ENCODE measurements around the gene MGAT4A. TPM values are rescaled to one million over a fixed set of nuclear protein-coding genes. Genes with fewer than 3 reads are reported as not detected.

MGAT4A gene
- polyA plus RNA-seq, 4 donors = 28.9 to 50.4 (median 37.1) TPM

DNA sequence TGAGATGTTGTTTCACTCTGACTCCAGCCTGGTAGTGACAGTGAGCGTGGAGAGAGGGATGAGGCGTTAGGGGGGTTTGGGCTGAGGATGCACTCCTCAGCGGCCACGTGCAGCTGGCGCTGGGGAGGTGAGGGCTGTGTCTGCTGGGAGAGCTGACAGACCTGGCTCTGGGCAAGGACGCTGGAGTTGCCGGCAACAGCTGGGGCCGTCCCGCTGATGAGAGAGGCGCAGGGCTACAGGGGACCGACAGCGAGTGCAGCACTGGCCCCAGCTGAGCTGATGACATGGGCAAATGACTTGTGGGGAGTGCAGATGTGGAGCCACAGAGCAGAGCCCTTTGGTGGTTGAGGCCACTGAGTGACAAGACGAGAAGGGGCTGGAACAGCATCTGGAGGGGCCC lies 161.0 kb downstream of the MGAT4A start:
- no peak overlapping the region for H3K27ac ChIP-seq (ENCODE audit: low read depth in 1 of 3, low read length in 2 of 3)
- H3K4me3 ChIP-seq (ENCODE audit: low read depth in 1 of 3, low read length in 3 of 3) = no peak overlapping the region
- no peaks in the 10 kb centered on the region for H3K9me3 ChIP-seq (ENCODE audit: control insufficient read depth in 2 of 2, insufficient read depth in 1 of 2, low read depth in 1 of 2, low read length in 1 of 2)
- no peaks in the 10 kb centered on the region for H3K27me3 ChIP-seq (ENCODE audit: control insufficient read depth in 3 of 3, insufficient read depth in 3 of 3, low read length in 3 of 3)
- 94 to 98% (median 97%) methylated on average over 13 of the region's 13 CpGs for WGBS, 3 donors
- no peaks in the 10 kb centered on the region for H3K4me1 ChIP-seq (ENCODE audit: control insufficient read depth in 3 of 3, insufficient read depth in 2 of 3, low read depth in 1 of 3, low read length in 2 of 3)
- peaks cover 2 to 83% (median 3%) of the 10 kb centered on the region in 3 donors for H3K36me3 ChIP-seq (ENCODE audit: control insufficient read depth in 3 of 3, insufficient read depth in 2 of 3, low read depth in 1 of 3, low read length in 3 of 3)
- DNase-seq (no peak), FAIRE-seq (no peak)

DNA sequence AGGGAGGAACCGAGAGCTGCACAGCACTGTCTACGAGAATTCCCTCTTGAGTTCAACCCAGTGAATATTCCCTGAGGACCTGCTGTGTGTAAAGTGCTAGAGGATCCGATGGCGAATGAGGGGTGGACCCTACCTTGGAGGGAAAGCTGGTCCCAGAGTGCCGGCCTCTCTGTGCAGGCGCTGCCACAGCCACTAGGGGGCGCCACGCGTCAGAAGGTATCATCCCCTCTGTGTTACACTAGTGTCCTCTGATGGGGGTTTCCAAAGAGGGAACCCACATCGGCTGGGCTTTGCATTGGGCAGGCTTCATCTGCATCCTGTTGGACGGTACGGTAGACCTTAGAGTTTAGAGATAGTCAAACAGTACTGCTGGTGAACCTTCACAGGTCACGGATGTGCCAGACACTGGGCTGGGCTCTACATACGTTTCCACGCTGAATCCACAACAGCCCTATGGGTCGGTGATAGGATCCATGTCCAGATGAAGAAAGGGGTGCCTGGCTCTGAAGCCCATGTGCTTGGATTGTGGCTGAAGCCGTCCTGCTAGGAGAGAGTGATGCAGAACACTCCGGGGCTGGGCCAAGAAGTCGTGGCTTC lies 161.6 kb downstream of the MGAT4A start:
- Histone ChIP-seq H3K27me3 (ENCODE audit: control insufficient read depth in 3 of 3, insufficient read depth in 3 of 3, low read length in 3 of 3) (no peaks in the 10 kb centered on the region), H3K4me3 (ENCODE audit: low read depth in 1 of 3, low read length in 3 of 3) (no peak overlapping the region), H3K9me3 (ENCODE audit: control insufficient read depth in 2 of 2, insufficient read depth in 1 of 2, low read depth in 1 of 2, low read length in 1 of 2) (no peaks in the 10 kb centered on the region), H3K36me3 (ENCODE audit: control insufficient read depth in 3 of 3, insufficient read depth in 2 of 3, low read depth in 1 of 3, low read length in 3 of 3) (peaks cover 2 to 88% (median 3%) of the 10 kb centered on the region in 3 donors), H3K4me1 (ENCODE audit: control insufficient read depth in 3 of 3, insufficient read depth in 2 of 3, low read depth in 1 of 3, low read length in 2 of 3) (no peaks in the 10 kb centered on the region), H3K27ac (ENCODE audit: low read depth in 1 of 3, low read length in 2 of 3) (no peak overlapping the region)
- 66 to 69% (median 68%) methylated on average over 19 of the region's 19 CpGs for WGBS, 3 donors
- FAIRE-seq (no peak), DNase-seq (peak; percentile 23 to 49)

Other genes starting within 250 kb of the MGAT4A start
- gene COA5, start 122.6 kb downstream of the MGAT4A start, polyA plus RNA-seq = 10 to 100 TPM; 29.7 to 57.5 (median 36.8) TPM
- 10 to 100 TPM; 17.0 to 57.8 (median 27.4) TPM for gene UNC50, start 122.5 kb downstream of the MGAT4A start, polyA plus RNA-seq
- 10 to 100 TPM in 2 of 4 donors, 1 to 10 TPM in 2; 3.0 to 10.3 (median 7.3) TPM for gene CRACDL, start 205.1 kb upstream of the MGAT4A start, polyA plus RNA-seq